Activated CD8-positive, alpha-beta memory T cell treated with anti-CD3 and anti-CD28 coated beads, Interleukin-2, amount 50 U/mL, for 24 hours (primary cell): ENCODE results near the gene KLK1.

Experiments used
- DNase-seq: peaks from one replicate; pipeline ENCODE4 v3.0.0-alpha.2; 2020; ENCODE audit errors: extremely low read depth

The KLK1 gene

DNA sequence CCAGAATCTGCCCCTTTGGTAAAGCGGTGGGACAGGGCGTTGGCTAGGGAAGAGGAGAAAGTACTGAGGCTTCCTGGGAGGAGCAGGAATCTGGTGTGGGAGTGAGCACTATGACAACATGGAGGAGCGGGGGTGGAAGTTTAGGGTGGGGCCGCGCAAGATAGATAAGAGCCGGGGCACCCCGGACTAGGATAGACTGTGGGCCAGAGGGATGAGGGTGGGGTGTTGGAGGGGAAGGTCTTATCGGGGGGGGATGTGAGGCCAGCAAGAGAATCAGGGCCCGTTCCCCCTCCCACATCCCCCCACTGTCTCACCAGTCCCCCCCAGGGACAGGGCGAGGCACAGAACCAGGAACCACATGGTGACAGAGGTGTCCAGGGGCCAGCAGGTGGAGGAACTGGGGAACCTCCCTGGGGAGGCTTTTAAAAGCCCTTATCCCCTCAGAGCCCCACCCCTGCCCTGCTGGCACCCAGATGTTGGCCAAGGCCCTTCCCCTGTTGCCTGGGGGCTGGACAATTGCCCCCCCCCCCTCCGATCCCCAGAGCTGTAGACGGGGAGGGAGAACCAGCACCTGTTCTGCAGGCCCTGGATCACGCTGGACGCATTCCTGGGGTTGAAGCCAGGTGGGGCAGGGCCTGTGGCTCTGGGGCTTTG, at the start of gene KLK1:
KLK1 (minus strand) TSS at position 399 of the 654 bp plus-strand sequence; CDS start at position 360, 39 bp downstream.
- no peak for DNase-seq

DNA sequence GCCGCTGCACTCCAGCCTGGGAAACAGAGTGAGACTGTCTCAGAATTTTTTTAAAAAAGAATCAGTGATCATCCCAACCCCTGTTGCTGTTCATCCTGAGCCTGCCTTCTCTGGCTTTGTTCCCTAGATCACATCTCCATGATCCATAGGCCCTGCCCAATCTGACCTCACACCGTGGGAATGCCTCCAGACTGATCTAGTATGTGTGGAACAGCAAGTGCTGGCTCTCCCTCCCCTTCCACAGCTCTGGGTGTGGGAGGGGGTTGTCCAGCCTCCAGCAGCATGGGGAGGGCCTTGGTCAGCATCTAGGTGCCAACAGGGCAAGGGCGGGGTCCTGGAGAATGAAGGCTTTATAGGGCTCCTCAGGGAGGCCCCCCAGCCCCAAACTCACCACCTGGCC, 49.5 kb upstream of the KLK1 start, which contains the start of gene KLK2:
KLK2 (plus strand) TSS at position 384 of the 400 bp plus-strand sequence. CDS start 35 bp downstream, outside the sequence.
- DNase-seq: no peak

DNA sequence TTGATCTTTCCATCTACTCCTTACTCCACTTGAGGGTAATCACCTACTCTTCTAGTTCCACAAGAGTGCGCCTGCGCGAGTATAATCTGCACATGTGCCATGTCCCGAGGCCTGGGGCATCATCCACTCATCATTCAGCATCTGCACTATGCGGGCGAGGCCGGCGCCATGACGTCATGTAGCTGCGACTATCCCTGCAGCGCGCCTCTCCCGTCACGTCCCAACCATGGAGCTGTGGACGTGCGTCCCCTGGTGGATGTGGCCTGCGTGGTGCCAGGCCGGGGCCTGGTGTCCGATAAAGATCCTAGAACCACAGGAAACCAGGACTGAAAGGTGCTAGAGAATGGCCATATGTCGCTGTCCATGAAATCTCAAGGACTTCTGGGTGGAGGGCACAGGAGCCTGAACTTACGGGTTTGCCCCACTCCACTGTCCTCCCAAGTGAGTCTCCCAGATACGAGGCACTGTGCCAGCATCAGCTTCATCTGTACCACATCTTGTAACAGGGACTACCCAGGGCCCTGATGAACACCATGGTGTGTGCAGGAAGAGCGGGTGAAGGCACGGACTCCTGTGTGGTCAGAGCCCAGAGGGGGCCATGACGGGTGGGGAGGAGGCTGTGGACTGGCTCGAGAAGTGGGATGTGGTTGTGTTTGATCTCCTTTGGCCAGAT, 47.0 kb upstream of the KLK1 start:
- DNase-seq: peak; percentile 6

DNA sequence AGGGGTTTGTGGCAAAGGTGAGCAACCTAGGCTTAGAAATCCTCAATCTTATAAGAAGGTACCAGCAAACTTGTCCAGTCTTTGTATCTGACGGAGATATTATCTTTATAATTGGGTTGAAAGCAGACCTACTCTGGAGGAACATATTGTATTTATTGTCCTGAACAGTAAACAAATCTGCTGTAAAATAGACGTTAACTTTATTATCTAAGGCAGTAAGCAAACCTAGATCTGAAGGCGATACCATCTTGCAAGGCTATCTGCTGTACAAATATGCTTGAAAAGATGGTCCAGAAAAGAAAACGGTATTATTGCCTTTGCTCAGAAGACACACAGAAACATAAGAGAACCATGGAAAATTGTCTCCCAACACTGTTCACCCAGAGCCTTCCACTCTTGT, 45.9 kb upstream of the KLK1 start:
- DNase-seq: no peak

DNA sequence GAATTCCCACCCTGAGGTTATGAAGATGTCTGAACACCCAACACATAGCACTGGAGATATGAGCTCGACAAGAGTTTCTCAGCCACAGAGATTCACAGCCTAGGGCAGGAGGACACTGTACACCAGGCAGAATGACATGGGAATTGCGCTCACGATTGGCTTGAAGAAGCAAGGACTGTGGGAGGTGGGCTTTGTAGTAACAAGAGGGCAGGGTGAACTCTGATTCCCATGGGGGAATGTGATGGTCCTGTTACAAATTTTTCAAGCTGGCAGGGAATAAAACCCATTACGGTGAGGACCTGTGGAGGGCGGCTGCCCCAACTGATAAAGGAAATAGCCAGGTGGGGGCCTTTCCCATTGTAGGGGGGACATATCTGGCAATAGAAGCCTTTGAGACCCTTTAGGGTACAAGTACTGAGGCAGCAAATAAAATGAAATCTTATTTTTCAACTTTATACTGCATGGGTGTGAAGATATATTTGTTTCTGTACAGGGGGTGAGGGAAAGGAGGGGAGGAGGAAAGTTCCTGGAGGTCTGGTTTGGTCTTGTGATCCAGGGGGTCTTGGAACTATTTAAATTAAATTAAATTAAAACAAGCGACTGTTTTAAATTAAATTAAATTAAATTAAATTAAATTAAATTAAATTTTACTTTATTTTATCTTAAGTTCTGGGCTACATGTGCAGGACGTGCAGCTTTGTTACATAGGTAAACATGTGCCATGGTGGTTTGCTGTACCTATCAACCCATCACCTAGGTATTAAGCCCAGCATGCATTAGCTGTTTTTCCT, 38.1 kb upstream of the KLK1 start:
- no peak for DNase-seq

DNA sequence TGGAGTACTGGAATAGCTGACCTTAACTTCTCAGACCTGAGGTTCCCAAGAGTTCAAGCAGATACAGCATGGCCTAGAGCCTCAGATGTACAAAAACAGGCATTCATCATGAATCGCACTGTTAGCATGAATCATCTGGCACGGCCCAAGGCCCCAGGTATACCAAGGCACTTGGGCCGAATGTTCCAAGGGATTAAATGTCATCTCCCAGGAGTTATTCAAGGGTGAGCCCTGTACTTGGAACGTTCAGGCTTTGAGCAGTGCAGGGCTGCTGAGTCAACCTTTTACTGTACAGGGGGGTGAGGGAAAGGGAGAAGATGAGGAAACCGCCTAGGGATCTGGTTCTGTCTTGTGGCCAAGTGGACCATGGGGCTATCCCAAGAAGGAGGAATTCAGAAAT, 37.4 kb upstream of the KLK1 start:
- no peak for DNase-seq

DNA sequence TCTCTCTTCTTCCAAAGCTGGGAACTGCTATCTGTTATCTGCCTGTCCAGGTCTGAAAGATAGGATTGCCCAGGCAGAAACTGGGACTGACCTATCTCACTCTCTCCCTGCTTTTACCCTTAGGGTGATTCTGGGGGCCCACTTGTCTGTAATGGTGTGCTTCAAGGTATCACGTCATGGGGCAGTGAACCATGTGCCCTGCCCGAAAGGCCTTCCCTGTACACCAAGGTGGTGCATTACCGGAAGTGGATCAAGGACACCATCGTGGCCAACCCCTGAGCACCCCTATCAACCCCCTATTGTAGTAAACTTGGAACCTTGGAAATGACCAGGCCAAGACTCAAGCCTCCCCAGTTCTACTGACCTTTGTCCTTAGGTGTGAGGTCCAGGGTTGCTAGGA, 36.3 kb upstream of the KLK1 start:
- DNase-seq: no peak

DNA sequence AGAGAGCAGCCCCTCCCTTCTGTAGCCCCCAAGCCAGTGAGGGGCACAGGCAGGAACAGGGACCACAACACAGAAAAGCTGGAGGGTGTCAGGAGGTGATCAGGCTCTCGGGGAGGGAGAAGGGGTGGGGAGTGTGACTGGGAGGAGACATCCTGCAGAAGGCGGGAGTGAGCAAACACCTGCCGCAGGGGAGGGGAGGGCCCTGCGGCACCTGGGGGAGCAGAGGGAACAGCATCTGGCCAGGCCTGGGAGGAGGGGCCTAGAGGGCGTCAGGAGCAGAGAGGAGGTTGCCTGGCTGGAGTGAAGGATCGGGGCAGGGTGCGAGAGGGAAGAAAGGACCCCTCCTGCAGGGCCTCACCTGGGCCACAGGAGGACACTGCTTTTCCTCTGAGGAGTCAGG, 35.3 kb upstream of the KLK1 start:
- no peak for DNase-seq

DNA sequence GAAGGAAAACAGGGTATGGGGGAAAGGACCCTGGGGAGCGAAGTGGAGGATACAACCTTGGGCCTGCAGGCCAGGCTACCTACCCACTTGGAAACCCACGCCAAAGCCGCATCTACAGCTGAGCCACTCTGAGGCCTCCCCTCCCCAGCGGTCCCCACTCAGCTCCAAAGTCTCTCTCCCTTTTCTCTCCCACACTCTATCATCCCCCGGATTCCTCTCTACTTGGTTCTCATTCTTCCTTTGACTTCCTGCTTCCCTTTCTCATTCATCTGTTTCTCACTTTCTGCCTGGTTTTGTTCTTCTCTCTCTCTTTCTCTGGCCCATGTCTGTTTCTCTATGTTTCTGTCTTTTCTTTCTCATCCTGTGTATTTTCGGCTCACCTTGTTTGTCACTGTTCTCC, 33.8 kb upstream of the KLK1 start:
- no peak for DNase-seq

DNA sequence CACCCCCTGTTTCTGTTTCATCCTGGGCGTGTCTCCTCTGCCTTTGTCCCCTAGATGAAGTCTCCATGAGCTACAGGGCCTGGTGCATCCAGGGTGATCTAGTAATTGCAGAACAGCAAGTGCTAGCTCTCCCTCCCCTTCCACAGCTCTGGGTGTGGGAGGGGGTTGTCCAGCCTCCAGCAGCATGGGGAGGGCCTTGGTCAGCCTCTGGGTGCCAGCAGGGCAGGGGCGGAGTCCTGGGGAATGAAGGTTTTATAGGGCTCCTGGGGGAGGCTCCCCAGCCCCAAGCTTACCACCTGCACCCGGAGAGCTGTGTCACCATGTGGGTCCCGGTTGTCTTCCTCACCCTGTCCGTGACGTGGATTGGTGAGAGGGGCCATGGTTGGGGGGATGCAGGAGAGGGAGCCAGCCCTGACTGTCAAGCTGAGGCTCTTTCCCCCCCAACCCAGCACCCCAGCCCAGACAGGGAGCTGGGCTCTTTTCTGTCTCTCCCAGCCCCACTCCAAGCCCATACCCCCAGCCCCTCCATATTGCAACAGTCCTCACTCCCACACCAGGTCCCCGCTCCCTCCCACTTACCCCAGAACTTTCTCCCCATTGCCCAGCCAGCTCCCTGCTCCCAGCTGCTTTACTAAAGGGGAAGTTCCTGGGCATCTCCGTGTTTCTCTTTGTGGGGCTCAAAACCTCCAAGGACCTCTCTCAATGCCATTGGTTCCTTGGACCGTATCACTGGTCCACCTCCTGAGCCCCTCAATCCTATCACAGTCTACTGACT, 31.2 kb upstream of the KLK1 start, which contains the start of gene KLK3:
KLK3 (plus strand) TSS at position 280 of the 775 bp plus-strand sequence; CDS start at position 321, 41 bp downstream.
- DNase-seq: no peak

DNA sequence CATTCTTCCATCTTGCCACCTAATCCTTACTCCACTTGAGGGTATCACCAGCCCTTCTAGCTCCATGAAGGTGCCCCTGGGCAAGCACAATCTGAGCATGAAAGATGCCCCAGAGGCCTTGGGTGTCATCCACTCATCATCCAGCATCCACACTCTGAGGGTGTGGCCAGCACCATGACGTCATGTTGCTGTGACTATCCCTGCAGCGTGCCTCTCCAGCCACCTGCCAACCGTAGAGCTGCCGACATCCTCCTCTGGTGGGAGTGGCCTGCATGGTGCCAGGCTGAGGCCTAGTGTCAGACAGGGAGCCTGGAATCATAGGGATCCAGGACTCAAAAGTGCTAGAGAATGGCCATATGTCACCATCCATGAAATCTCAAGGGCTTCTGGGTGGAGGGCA, 28.0 kb upstream of the KLK1 start:
- no peak for DNase-seq

DNA sequence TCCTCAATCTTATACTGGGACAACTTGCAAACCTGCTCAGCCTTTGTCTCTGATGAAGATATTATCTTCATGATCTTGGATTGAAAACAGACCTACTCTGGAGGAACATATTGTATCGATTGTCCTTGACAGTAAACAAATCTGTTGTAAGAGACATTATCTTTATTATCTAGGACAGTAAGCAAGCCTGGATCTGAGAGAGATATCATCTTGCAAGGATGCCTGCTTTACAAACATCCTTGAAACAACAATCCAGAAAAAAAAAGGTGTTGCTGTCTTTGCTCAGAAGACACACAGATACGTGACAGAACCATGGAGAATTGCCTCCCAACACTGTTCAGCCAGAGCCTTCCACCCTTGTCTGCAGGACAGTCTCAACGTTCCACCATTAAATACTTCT, 27.2 kb upstream of the KLK1 start:
- DNase-seq: no peak

DNA sequence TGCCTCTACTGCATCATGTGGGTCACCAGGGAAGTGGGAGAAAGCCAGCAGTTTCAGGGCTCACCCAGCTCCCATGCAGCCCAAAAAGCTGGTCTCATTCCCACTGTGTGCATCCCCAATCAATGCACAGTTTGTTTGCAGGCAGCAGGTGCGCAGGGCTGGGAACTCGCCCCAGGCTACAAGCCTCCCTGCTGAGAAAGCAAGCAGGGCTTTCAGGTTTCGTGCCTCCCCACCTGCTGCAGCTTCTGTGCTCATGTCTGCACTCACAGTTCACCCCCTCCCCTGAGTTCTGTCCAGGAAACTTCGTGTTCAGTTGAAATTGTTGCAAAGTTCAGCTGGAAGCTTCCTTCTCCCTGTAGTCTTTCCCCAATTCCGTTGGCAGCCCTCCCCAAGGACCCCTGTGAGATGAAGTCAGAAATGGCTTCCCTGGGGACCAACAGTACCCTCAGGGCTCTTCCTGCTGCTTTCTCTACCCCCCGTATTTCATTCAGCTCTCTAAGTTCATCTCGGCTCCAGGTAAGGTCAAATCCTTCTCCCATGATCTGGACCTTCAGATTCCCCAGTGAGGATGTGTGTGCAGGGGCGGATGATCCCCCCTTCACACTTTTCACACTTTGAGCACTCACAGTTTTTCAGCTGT, 20.8 kb upstream of the KLK1 start:
- DNase-seq: no peak

DNA sequence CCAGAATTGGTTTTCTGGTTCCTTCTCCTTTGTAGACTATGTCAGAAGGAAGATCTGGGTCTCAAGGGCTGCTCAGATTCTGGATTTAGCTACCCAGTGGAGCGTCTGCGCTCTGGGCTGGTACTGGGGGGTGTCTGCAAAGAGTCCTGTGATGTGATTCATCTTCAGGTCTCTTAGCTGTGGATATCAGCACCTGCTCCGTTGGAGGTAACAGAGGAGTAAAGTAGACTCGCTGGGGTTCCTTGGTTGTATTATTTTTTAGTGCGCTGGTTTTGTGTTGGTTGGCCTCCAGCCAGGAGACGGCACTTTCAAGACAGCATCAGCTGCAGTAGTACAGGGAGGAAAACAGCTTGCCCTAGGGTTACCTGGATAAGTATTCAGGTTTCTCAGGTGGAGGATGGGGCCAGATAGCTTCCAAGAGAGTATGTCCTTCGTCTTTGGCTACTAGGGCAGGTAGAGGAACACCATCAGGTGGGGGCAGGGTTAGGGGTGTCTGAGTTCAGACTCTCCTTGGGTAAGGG, 20.2 kb upstream of the KLK1 start:
- no peak for DNase-seq

DNA sequence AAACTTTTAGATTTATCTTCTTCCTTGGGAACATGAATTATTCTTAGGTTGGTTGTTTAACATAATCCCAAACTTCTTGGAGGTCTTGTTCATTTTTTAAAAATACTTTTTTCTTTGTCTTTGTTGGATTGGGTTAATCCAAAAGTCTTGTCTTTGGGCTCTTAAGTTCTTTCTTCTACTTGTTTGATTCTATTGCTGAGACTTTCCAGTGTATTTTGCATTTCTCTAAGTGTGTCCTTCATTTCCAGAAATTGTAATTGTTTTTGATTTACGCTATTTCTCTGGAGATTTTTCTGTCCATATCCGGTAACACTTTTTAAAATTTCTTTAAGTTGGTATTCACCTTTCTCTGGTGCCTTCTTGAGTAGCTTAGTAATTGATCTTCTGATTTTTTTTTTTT, 19.6 kb upstream of the KLK1 start:
- DNase-seq: no peak

DNA sequence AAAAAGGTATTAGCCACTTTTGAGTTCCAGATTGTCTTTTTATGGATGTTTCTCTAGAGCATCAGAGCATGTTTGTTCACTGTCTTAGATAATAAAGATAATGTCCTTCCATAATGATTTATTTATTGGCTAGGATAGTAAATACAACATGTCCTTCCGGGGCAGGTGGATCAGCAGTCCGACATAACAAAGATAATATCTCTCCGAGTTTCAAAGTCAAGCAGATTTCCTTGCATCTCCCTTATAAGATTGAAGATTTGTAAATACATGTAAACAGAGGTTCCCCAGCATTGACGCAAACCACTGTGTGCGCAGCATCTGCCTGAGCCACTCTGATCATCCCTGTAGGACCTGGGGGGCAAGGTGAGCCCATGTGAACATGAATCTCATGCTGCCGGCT, 18.5 kb upstream of the KLK1 start:
- no peak for DNase-seq

DNA sequence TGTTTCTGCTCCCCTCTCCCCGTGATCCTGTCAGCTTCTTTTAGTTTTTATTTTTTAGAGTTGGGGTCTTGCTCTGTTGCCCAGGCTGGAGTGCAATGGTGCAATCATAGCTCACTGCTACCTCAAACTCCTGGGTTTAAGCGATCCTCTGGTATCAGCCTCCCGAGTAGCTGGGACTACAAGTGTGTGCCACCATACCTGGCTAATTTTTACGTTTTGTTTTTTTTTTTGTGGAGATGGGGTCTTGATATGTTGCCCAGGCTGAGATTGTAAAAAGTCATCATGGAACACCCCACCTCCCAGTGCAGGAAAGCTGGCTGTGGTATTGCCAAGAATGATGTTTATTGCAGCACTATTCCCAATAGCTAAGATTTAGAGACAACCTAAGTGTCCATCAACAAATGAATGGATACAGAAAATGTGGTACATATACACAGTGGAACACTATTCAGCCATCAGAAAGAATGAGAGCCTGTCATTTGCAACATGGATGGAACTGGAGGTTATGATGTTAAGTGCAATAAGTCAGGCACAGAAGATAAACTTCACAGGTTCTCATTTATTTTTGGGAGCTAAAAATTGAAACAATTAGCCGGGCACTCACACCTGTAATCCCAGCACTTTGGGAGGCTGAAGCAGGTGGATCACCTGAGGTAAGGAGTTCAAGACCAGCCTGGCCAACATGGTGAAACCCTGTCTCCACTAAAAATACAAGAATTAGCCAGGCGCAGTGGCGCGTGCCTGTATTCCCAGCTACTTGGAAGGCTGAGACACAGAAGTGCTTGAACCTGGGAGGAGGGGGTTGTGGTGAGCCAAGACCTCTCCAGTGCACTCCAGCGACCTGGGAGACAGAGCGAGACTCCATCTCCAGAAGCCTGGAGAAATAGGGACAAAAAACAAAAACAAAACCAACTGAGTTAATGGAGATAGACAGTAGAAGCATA, 16.4 kb upstream of the KLK1 start:
- DNase-seq: no peak

DNA sequence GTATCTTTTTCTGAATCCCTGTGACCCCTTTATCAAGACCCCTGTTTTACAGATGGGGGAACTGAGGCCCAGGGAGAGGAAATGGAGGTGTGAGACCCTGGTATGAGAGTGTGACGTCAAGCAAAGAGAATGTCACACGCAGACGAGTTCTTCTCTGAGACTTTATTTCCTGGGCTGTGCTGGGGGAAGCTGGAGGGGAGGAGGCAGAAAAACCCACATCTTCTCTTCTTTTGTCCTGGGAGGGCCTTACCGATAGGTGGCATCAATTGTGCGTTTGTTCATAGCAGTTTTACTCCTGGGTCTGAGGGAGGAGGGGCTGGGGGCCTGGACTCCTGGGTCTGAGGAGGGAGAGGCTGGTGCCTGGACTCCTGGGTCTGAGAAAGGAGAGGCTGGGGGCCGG, 14.7 kb upstream of the KLK1 start:
- no peak for DNase-seq

DNA sequence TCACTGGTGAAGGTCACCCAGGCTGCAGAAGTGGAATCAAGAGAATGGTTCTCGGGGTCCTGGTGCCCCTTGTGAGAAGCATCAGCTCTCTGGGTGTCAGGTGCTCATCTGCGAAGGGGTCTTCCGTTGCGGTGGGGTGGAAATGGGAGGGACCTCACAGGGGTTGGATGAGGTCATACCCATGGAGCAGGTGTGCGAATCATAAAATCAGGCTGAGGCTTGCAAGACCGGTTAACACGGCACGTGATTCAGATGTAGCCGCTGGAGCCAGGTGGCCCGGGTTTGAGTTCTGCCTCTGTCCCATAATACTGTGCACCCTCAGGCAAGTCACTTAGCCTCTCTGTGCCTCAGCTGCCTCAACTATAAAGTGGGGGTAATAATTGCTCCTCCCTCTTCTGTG, 13.7 kb upstream of the KLK1 start:
- no peak for DNase-seq
